SHP77 (cell line): ENCODE results near the gene IDUA.

Source experiments
- DNase-seq, 2 experiments: peaks; one replicate each; lab custom pipeline; 2025; lab: John Stamatoyannopoulos, UW

Gene IDUA

GRCh38 chr4:1001561-1002130, 14.8 kb downstream of the IDUA start:
- DNase-seq: no peak

GRCh38 chr4:1002131-1002630, 15.3 kb downstream of the IDUA start:
- DNase-seq: no peak

GRCh38 chr4:1002631-1003251, 15.9 kb downstream of the IDUA start:
- DNase-seq: no peak

GRCh38 chr4:1003271-1004070, 16.6 kb downstream of the IDUA start:
- no peak for DNase-seq

GRCh38 chr4:1004071-1004418, 17.2 kb downstream of the IDUA start:
- no peak for DNase-seq

- DNase-seq: no peak
These were observed 18.0 kb downstream of the IDUA start for GRCh38 chr4:1004557-1005485.

- DNase-seq: no peak
These were observed 20.0 kb downstream of the IDUA start for GRCh38 chr4:1006856-1007255.

GRCh38 chr4:1008840-1009541, 22.1 kb downstream of the IDUA start:
- DNase-seq: no peak

GRCh38 chr4:1009542-1010394, 22.9 kb downstream of the IDUA start:
- no peak for DNase-seq

- no peak for DNase-seq
These were observed 23.7 kb downstream of the IDUA start for GRCh38 chr4:1010395-1011021.

GRCh38 chr4:1011022-1011665, 24.3 kb downstream of the IDUA start, which contains the start of gene FGFRL1:
FGFRL1 (plus strand) TSS chr4:1011626; CDS start chr4:1012486, 860 bp downstream.
- no peak for DNase-seq

- no peak for DNase-seq
These were observed 24.8 kb downstream of the IDUA start for GRCh38 chr4:1011666-1012033.

- DNase-seq: no peak
These were observed 25.3 kb downstream of the IDUA start for GRCh38 chr4:1012034-1012739.

- DNase-seq: no peak
These were observed 26.6 kb downstream of the IDUA start for GRCh38 chr4:1013225-1014073.

- DNase-seq: no peak
These were observed 27.7 kb downstream of the IDUA start for GRCh38 chr4:1014291-1015167.

- no peak for DNase-seq
These were observed 28.3 kb downstream of the IDUA start for GRCh38 chr4:1015179-1015578.

GRCh38 chr4:1015746-1016145, 28.9 kb downstream of the IDUA start:
- no peak for DNase-seq
